Stimulated activated CD4-positive, alpha-beta T cell treated with anti-CD3 and anti-CD28 coated beads, TNF-alpha, amount 100 ng/mL, for 48 hours (primary cell): ENCODE results near the gene TMEM54.

Experiments used
- DNase-seq, 3 donors: peaks; one replicate each; pipeline ENCODE4 v3.0.0-alpha.2; 2020; ENCODE audit warnings: low read depth in 3 of 3

The TMEM54 gene

DNA sequence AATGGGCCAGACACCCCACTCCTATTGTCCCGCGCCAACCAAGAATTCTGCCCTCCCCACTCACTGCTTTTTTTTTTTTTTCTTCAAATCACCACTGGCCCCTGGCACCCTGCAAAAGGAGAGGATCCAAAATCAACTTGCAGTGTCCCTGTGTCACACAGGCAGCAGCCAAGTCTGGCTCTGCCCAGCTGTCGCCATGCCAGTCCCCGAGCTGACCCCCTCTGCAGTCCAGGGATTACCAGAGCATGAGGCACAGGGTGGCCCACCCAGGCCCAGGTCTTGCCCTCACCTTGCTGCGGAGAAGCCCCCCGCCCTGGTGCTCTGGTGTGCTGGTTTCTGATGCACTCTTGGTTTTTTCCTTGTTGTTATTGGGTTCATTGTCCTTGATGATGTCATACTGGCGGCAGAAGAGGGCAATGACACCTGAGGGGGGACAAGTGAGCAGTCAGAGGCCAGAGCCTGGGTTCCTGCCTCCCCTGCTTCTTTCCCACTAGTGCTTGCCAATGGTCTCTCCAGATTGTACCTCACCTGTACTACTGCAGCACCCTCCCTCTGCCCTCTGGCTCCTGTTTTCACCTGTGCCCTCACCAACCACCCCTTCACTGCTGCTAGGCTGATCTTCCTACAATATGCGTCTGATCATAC, 36.7 kb downstream of the TMEM54 start:
- no peak for DNase-seq

DNA sequence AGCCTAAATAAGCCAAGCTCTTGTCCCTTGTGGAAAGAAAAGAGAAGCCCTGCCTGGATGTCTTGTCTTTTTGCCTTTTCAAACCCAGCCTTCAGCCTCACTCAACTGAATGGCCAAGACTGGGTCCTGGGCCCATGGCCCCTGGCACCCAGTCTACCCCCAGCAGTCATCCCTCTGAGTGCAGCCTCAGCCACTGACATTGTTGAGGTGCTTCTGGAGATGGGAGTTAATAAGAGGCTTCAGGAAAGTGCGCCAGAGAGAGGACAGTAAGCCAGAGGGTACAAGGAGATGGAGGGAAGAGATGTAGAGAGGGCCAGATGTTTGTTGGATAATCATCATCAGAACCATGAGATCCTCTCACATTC, 37.3 kb downstream of the TMEM54 start:
- DNase-seq = no peak

DNA sequence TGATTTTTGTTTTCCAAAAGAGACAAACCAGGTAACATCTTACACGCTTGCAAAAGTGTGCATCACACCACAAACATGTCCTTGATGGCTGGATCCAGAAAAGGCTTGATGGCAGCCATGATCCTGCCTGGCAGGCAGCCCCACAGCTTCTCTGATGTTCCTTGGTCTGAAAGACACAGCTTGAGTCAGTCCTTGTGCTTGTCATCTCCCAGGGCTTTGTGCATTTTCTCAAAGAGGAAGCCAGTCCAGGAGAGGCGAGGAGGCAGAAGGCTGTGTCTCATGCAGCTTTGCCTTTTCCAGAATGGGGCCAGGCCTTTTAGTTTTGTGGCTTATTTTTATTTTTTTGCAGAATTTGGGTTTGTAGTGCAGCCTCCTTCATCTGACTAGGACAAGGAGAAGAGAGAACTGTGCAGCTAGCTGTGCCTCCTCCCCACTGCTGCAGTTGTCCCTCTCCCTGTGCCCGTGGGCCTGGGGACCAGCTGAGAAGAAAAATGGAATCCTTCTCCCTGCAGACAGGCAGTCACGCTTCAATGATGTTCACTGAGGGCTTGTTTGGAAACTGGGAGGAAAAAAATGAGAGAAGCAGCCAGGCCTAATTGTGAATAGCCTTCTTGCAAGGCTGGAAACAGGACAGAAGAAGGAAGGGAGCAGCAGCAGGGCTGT, 37.8 kb downstream of the TMEM54 start:
- no peak for DNase-seq

DNA sequence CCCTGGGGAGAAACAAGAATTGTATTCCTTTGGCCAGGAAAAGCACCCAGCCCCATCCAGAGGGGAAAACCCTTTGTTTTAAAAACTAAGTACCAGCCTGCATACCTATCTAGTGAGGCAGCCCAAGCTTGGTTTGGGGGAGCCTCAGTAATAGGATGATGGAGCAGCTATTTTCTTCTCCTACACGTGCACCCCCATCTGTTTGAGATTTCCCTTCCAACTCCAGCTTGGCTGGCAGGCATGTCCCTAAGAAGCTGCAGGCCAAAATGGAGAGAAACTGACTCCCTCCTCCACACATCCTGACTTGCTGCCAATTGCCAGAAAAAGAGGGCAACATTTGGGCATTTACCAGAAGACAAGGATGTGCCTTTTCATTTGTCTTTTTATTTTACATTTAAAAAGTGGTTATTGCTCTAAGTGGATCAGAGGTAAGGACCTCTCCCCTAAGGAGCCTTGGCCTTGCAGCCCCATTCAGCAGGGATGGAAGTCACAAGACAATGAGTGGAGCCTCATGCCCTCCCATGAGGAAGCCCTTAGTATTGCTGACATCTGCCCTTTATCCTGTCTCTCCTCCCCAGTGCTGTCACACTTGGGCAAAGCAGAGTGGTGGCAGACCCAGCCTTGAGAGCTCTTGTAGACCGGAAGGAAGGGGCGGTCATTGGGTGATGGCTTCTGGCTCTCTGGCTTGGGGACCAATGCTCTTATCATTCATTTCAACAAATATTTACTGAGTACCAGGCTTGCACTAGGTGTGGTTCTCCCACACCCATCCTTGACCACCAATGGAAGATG, 39.1 kb downstream of the TMEM54 start:
- DNase-seq = no peak

DNA sequence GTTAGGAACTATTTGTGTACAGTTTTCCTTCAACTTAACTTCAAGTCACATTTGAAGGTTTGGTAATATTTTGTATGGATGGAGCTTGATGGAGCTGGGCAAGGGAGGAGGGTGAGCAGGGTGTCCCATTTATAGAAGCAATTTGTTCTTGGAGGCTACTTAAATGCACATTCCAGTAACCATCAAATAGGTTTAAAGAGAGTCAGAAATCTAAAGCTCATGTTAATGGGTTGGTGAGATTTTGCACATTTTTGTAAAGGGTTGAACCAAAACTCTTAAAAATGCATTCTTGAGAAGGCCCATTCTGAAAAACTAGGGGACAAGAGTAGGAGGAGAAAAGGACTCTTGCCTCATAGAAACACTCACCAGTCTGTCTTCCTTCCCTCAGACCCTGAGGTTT, 40.6 kb downstream of the TMEM54 start:
- DNase-seq = no peak

DNA sequence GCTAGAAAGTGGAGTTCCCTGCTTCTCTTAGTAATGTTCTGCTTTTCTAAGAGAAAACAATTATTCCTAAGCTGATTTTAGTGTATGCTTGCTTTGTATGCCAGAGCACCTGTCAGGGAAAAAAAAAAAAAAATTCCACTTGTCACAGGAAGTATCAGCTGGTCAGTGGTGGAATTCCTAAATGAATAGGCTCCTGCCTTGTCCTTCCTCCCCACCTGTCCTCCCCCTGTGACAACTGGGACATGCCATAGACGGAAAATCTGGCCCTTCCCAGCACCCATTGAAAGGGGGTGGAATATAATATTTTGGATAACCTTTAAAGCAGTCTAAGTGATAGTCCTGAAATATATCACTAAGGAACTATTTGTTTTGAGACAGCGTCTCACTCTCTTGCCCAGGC, 41.3 kb downstream of the TMEM54 start:
- no peak for DNase-seq

DNA sequence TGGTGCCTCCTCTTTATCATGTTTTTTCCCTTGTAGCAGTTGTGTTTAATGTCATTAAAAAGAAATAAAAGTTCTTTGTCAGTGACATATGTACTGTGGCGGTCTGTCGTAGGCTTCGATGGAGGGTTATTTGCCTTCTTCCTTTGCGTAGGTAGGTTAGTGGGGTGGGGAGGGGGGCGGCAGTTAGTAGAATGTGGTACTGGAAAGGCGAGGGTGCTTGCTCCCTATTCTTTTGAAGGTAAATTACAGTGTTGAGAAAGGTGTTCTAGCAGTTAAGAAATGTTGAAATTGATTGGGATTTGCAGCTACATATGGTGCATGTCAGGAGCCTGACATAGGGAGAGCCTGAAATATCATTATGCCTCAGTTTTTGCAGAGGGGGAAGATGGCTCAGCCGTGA, 42.4 kb downstream of the TMEM54 start:
- no peak for DNase-seq

DNA sequence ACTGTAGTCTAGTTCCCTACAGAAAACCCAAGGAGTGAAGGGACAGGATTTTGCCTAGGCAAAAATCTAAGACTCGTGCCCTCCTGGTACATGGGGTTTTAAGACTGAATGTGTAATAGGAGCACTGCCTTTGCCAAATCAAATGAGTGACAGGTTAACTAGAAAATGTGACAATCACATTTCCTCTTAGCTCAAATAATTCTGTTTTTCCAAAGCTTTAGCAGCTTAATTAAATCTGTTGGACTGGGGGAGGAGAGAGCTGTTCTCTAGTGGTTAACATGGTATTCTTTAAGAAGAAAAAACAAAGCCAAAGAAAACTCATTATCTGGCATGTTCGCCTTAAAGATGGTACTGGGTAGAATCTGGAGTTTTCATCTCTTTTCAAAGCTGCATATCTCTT, 43.1 kb downstream of the TMEM54 start:
- DNase-seq = no peak

DNA sequence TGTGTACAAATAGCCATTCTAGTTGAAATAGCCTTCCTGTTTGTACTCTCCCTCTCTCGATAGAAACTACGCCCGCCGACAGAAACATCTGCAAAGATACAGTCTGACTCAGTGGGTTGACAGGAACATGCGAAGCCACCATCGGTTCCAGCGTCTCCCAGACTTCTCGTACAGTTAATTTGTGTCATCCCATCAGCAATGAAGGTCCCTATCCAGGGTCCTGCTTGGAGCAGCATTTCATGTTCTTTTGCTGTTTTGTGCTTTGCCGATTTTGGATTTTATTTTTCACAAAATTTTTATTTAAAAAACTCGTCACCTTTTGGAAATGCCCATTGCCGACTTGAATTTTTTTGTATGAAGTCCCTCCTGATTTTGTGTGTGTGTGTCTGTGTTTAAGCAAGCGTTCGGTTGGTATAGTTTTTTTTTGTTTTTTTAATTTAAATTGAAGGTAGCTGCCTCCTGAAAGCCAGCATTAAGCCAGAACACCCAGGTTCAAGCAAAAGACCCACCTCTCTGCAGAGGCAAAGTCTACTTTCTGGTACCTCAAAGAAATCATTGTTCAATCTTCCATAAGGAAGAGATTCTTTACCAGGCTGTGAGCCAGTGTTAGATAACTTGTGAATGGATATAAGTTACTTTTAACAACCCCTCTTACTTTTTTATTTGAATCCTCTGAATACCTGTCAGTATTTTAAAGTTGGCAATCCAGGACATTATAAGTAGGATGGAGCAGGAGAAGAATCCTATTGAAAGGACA, 45.1 kb downstream of the TMEM54 start:
- DNase-seq = no peak

DNA sequence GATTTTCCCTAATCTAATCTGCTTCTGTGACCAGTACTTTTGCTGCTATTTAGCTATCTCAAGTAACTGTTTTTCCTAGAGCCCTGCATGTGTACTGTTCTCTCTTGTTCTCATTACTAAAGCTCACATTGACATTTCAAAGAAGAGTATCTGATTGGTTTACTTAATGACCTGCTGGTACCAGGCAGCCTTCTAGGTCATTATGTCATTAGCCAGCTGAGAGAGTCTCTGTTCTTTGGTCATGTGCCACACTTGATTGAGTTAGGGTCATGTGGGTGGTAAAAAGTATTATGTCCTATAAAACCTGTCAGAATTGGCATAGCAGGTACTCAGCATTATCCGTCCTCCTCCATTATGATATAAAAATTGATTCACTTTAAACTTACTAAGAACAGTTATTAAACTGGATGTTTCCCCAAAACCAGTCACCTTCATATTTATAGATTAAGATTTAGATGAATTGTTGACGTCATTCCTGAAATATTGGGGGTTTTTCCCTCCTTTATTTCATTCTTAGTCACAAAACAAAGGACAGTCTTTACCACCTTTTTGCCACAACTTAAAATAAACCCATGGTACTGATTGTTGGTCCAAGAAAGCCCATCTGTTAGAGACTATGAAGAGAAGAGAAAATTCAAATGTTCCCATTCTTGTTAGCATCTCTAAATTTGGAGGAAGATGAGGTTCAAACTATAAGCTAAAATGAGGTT, 52.7 kb downstream of the TMEM54 start:
- no peak for DNase-seq
